VCaP (cell line): ENCODE results near the gene SLC23A2.

Experiments
- H3K27ac ChIP-seq: fragments of 450-650 bp; 2 replicates; pipeline ENCODE4 v1.5.1; 2017
- TF ChIP-seq, protein P1 (sequence below): fragments of 450-650 bp; conservative IDR thresholded peaks from 2 replicates; pipeline ENCODE4 v1.5.1; 2017; ENCODE audit warnings: mild to moderate bottlenecking, moderate library complexity

SLC23A2 gene

DNA sequence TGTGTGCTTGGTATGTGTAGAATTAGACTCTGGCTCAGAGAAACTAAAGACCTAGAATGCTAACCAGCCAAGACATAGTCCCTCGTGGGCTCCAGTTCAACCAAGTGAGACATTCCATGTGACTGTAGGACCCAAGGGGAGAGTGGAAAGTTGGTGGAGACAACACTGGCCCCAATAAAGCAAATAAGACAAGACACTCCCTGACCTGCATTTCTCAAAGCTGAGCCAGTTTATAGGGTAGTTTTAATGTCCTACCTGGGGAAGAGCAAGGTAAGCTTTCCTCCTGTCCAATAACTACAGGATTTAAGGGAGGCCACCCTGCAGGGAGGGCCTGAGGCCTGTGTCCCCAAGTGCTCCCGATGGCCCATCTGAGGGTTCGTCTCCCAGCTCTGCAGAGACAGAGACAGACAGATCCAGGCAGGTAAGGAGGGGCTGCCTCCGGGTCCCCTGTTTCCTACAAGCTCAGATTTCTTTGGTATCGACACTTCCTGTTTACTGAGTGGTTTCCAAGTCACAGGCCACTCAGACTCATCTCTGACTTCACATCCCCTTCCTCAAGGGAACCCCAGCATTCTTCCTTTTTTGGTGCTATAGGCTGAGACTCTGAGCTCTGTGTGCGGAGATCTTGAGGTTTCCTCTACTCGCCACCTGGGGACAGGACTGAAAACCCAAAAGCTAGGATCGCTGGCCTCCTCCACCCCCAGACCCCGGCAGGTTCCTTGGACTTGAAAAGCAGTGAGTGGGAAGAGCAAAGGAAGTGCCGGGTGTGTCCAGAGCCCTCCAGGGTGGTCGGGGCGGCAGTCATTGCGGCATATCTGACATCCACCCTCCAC, 187.2 kb downstream of the SLC23A2 start:
- TF ChIP-seq, protein P1, sequence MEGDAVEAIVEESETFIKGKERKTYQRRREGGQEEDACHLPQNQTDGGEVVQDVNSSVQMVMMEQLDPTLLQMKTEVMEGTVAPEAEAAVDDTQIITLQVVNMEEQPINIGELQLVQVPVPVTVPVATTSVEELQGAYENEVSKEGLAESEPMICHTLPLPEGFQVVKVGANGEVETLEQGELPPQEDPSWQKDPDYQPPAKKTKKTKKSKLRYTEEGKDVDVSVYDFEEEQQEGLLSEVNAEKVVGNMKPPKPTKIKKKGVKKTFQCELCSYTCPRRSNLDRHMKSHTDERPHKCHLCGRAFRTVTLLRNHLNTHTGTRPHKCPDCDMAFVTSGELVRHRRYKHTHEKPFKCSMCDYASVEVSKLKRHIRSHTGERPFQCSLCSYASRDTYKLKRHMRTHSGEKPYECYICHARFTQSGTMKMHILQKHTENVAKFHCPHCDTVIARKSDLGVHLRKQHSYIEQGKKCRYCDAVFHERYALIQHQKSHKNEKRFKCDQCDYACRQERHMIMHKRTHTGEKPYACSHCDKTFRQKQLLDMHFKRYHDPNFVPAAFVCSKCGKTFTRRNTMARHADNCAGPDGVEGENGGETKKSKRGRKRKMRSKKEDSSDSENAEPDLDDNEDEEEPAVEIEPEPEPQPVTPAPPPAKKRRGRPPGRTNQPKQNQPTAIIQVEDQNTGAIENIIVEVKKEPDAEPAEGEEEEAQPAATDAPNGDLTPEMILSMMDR: no peak
- H3K27ac ChIP-seq: no peak overlapping the region

DNA sequence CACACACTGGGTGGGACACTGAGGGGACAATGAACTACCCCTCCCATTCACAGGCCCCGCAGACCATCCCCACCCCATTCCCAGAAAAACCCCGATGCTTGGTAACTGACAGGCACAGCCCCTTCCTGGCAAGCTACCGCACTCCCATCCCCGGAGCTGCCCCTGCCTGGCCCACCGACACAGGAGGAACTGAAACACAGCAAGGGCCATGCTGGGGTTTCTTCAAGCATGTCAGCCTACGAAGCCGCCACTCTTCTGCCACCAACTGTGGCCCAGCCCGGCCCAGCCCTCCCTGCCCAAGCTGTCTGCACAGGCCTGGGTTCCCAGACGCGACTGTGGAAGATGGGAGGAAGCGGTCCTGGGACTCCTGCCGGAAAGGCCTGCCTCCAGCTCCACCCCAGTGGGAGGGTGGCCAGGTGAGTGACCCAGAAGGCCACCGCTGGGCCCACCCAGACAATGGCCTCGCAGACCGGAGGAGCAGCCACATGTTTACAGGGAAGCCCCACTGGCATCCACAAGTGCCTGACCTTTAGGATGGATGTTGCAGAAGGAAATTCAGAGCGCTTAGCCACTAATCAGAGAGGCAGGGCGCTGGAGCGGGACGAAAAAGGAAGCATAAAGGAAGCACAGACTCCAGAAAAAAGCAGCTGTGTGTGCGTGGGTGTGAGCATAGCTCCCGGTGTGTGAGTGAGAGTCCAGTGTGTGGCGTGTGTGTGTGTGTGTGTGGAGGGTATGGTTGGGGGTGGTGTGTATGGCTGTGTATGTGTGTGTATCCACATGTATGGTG, 188.0 kb downstream of the SLC23A2 start:
- H3K27ac ChIP-seq: no peak overlapping the region

DNA sequence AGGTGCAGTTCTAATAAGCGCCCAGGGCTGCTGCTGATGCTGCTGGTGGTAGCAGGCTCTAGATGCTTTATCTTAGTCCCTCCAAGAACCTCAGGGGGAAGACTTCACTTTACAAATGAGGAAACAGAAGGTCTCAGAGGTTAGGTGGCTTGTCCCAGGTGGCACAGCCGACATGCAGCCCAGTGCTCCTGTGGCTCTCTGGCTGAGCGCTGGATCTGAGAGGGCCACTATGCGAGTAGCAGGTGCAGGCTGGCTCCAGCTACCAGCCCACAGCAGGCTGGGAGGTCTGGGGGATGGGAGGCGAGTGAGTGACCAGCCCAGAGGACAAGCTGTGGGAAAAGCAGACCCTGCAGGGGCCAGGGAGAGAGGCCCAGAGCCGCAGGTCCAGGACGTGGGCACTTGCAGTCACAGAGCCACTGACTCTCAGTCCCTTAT, 188.7 kb downstream of the SLC23A2 start:
- no peak overlapping the region for H3K27ac ChIP-seq
- TF ChIP-seq, protein P1: no peak

More for the DNA sequence above, 188.0 kb downstream of the SLC23A2 start:
- TF ChIP-seq, protein P1: no peak

DNA sequence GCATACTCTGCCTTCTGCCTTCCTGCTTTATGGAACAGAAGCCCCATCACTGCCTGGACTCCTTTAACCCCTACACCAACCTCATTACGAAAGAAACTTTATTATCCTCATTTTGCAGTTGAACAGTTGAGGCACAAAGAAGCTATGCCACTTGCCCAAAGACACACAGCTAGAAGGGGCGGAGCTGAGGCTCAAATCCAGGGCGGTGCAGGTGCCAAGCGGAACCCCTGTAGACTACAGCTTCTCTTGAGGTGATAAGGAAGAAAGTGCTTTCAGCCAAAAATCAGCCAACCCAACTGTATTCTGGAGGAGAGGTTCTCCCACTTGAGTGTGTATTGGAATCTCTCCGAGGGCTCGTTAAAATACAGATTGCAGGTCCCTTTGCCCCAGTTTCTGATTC, 189.1 kb downstream of the SLC23A2 start:
- TF ChIP-seq, protein P1: no peak
- no peak overlapping the region for H3K27ac ChIP-seq

DNA sequence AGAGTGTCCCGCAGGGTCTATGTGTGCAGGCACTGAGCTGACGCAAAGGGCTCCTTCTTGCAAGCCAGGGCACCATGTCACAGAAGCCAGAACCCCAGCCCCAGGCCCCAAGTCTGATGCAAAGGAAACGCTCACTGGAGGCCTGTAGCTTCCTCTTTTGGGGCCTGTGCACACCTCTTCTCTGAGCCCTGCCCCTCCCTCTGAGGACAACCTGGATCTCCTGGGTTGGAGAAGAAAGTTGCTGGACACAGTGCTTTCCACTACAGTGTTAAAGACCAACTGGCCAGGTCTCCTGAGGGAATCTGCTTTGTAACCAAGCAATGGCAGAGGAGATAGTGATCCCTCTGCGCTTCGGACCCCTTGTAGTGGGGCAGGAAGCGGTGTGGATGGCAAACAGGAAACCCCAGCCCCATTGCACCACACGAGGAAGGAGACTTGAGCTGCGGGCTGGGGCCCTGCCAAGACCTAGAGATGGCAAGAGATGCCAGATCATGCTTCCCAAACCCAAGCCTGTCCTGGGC, 189.6 kb downstream of the SLC23A2 start:
- no peak overlapping the region for H3K27ac ChIP-seq
- TF ChIP-seq, protein P1: no peak

DNA sequence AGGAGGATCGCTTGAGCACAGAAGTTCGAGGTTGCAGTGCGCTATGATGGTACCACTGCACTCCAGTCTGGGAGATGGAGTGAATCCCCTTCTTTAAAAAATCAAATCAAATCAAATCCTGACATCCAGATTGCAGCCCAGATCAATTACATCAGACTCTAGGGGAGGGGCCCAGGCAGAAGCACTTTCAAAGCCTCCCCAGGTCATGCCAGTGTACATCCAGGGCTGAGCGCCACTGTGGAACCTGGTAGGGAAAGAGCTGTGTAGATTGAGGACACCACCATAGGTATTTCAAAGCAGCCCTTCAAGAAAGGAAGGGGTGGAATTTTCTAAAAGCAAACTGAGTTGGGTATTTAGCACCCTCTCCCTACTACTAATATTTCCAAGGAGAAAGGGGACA, 190.1 kb downstream of the SLC23A2 start:
- H3K27ac ChIP-seq: no peak overlapping the region
- TF ChIP-seq, protein P1: no peak

DNA sequence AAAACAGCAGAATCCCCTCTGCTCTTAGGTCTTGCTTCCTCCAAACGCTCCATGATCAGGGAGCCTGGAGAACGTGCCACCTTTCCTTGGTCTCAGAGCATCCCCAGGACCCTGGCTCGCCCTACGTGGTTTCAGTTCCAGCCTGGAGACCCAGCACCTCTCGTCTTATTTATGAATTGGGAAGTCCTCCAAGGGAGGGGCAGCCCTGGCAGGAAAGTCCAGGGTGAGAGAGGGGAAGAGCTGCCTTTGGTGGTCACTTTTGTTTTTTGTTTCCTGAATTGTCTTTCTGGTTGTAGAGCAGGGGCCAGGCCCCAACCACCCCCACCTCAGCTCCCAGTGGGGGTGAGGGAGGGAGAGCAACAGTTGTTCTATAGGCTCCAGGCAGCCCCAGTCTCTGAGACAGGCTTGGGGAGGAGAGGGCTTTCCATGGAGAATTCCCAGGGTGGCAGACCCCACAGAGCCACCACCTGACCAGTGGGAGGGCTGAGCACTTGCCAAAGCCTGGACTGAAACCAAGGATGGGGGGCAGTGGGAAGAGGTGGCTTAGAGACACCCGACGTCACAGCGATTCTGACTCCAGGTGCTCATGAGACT, 190.8 kb downstream of the SLC23A2 start:
- no peak overlapping the region for H3K27ac ChIP-seq
- TF ChIP-seq, protein P1: no peak
